Activated T-helper 9 cell treated with anti-CD3 and anti-CD28 coated beads, Interleukin-2, amount 50 U/mL, for 16 hours (primary cell): ENCODE data around the gene IGSF11.

Experiments
- DNase-seq: peaks from one replicate; pipeline ENCODE4 v3.0.0-alpha.2; 2020; ENCODE audit warnings: low read depth

Gene IGSF11

GRCh38 chr3:118948146-118948545 lies 86.5 kb downstream of the IGSF11 start:
- DNase-seq: no peak

- no peak for DNase-seq
These were observed 88.2 kb downstream of the IGSF11 start for GRCh38 chr3:118946449-118946848.

- DNase-seq: no peak
These were observed 88.8 kb downstream of the IGSF11 start for GRCh38 chr3:118945834-118946233.

- no peak for DNase-seq
These were observed 91.0 kb downstream of the IGSF11 start for GRCh38 chr3:118943597-118943996.

GRCh38 chr3:118942671-118943070 lies 92.0 kb downstream of the IGSF11 start:
- DNase-seq: no peak

- no peak for DNase-seq
These were observed 92.5 kb downstream of the IGSF11 start for GRCh38 chr3:118942195-118942594.

- no peak for DNase-seq
These were observed 93.4 kb downstream of the IGSF11 start for GRCh38 chr3:118941236-118941635.

GRCh38 chr3:118938183-118938961 lies 96.3 kb downstream of the IGSF11 start:
- DNase-seq: no peak

- no peak for DNase-seq
These were observed 97.8 kb downstream of the IGSF11 start for GRCh38 chr3:118936811-118937210.

GRCh38 chr3:118932822-118933558 lies 101.7 kb downstream of the IGSF11 start:
- no peak for DNase-seq

GRCh38 chr3:118931996-118932395 lies 102.7 kb downstream of the IGSF11 start:
- no peak for DNase-seq

- no peak for DNase-seq
These were observed 107.2 kb downstream of the IGSF11 start for GRCh38 chr3:118927449-118927848.

- DNase-seq: no peak
These were observed 122.5 kb downstream of the IGSF11 start for GRCh38 chr3:118912188-118912587.

- DNase-seq: no peak
These were observed 124.3 kb downstream of the IGSF11 start for GRCh38 chr3:118910332-118910731.

- no peak for DNase-seq
These were observed 124.9 kb downstream of the IGSF11 start for GRCh38 chr3:118909763-118910162.

- no peak for DNase-seq
These were observed 126.7 kb downstream of the IGSF11 start for GRCh38 chr3:118907909-118908308.

- no peak for DNase-seq
These were observed 133.7 kb downstream of the IGSF11 start for GRCh38 chr3:118900737-118901525.

- no peak for DNase-seq
These were observed 144.4 kb downstream of the IGSF11 start for GRCh38 chr3:118890206-118890605.

- no peak for DNase-seq
These were observed 145.0 kb downstream of the IGSF11 start for GRCh38 chr3:118889691-118890090.

GRCh38 chr3:118886708-118887107 lies 147.9 kb downstream of the IGSF11 start:
- no peak for DNase-seq

GRCh38 chr3:118884748-118885206 lies 149.9 kb downstream of the IGSF11 start:
- peak; percentile 61 for DNase-seq

GRCh38 chr3:118882353-118882947 lies 152.2 kb downstream of the IGSF11 start:
- DNase-seq: peak; percentile 34
